ENCODE data around the gene SMOC2.
"Not testable (repeated sequence)": the region's sequence is repeated elsewhere in the genome, so short reads cannot be mapped to it uniquely, and the experiment has no call there.

Gene SMOC2

GRCh38 chr6:168602576-168602975 is 161.6 kb downstream of the SMOC2 start:
- Histone ChIP-seq H3K36me3 (ENCODE audit: control insufficient read depth, insufficient read depth, low read length) (no peaks in the 10 kb centered on the region), H3K27me3 (ENCODE audit: control insufficient read depth, insufficient read depth, low read length) (no peaks in the 10 kb centered on the region), H3K9ac (ENCODE audit: low read length) (no peak overlapping the region), H3K9me3 (ENCODE audit: control insufficient read depth, insufficient read depth, low read depth, low read length) (no peaks in the 10 kb centered on the region), H3K4me3 (ENCODE audit: low read depth, low read length) (no peak overlapping the region), H3K4me1 (ENCODE audit: control insufficient read depth, insufficient read depth, low read length) (peaks cover 4% of the 10 kb centered on the region; the same call in 1 of the 2 replicates), H3K27ac (ENCODE audit: low read depth, low read length) (no peak overlapping the region)

DNA sequence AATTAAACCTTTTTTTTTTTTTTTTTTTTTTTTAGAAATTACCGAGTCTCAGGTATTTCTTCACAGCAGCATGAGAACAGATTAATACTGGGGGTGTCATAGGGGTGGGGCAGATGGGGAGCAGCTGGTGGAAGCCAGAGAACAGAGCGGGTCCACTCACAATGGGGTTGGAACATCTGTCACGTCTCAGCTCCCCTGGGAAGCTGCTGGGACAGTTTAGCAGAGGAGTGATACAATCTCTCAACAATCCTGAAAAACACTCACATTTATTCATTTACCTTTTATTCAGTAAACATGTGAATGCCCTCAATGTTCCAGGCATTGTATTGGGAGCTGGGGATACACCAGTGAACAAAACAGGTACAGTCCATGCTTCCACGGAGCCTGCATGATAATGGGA is 162.2 kb downstream of the SMOC2 start:
- no peak overlapping the region for H3K27ac ChIP-seq (ENCODE audit: low read depth, low read length)
- H3K36me3 ChIP-seq (ENCODE audit: control insufficient read depth, insufficient read depth, low read length): no peaks in the 10 kb centered on the region
- H3K4me1 ChIP-seq (ENCODE audit: control insufficient read depth, insufficient read depth, low read length): peaks cover 8% of the 10 kb centered on the region; the same call in 1 of the 2 replicates
- no peak overlapping the region for H3K4me3 ChIP-seq (ENCODE audit: low read depth, low read length)
- H3K9me3 ChIP-seq (ENCODE audit: control insufficient read depth, insufficient read depth, low read depth, low read length): no peaks in the 10 kb centered on the region
- no peaks in the 10 kb centered on the region for H3K27me3 ChIP-seq (ENCODE audit: control insufficient read depth, insufficient read depth, low read length)
- no peak overlapping the region for H3K9ac ChIP-seq (ENCODE audit: low read length)

DNA sequence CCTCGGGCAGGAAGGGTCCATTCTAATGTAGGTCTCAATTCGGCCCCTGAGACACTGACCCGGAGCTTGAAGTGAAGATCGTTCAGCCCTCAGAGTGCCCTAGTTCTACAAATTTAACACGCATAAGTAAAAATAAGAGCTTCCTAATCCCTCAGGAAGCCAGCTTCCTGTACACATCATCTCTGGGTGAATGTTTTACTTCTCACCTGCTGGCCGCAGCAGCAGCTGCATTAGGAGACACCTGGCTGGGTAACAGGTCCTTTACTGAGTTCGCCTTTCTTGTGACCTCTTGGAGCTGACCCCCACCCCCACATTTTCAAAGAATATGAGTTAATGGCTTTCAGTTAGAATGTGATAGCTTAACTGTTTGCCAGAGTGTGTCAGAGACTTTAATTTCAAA is 165.0 kb downstream of the SMOC2 start:
- no peaks in the 10 kb centered on the region for H3K36me3 ChIP-seq (ENCODE audit: control insufficient read depth, insufficient read depth, low read length)
- H3K4me1 ChIP-seq (ENCODE audit: control insufficient read depth, insufficient read depth, low read length): peaks cover 8% of the 10 kb centered on the region; the same call in 1 of the 2 replicates
- H3K27ac ChIP-seq (ENCODE audit: low read depth, low read length): no peak overlapping the region
- H3K27me3 ChIP-seq (ENCODE audit: control insufficient read depth, insufficient read depth, low read length): no peaks in the 10 kb centered on the region
- H3K9me3 ChIP-seq (ENCODE audit: control insufficient read depth, insufficient read depth, low read depth, low read length): no peaks in the 10 kb centered on the region
- no peak overlapping the region for H3K4me3 ChIP-seq (ENCODE audit: low read depth, low read length)
- no peak overlapping the region for H3K9ac ChIP-seq (ENCODE audit: low read length)

DNA sequence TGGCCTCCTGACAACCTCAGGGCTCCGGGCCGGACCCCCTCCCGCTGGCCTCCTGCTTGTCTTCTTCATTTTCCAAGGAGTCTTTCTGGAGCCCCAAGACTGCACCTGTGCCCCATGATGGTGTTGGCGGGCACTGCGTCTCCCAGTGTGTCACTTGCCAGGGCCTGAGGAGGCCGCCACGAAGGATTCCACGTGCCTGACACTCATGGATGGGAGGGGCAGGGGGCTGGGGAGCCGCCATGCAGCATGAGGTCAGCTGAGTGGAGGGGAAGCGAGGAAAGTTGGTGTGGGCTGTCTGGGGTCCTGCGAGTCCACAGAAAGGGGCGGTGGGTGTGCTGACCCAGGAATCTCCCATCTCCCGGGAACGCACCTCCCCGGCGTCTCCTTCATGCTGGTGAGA is 165.7 kb downstream of the SMOC2 start:
- H3K27ac ChIP-seq (ENCODE audit: low read depth, low read length): no peak overlapping the region
- 0 out of 2 replicates have a peak, but pooled peaks cover 2% of the 10 kb centered on the region for H3K9me3 ChIP-seq (ENCODE audit: control insufficient read depth, insufficient read depth, low read depth, low read length)
- peaks cover 8% of the 10 kb centered on the region; the same call in 1 of the 2 replicates for H3K4me1 ChIP-seq (ENCODE audit: control insufficient read depth, insufficient read depth, low read length)

GRCh38 chr6:168607272-168608112 is 166.5 kb downstream of the SMOC2 start:
- no peak overlapping the region for H3K4me3 ChIP-seq (ENCODE audit: low read depth, low read length)
- 0 out of 2 replicates have a peak, but pooled peaks cover 3% of the 10 kb centered on the region for H3K9me3 ChIP-seq (ENCODE audit: control insufficient read depth, insufficient read depth, low read depth, low read length)
- no peak overlapping the region for H3K27ac ChIP-seq (ENCODE audit: low read depth, low read length)
- H3K4me1 ChIP-seq (ENCODE audit: control insufficient read depth, insufficient read depth, low read length): peaks cover 8% of the 10 kb centered on the region; the same call in 1 of the 2 replicates
- no peak overlapping the region for H3K9ac ChIP-seq (ENCODE audit: low read length)
- no peaks in the 10 kb centered on the region for H3K36me3 ChIP-seq (ENCODE audit: control insufficient read depth, insufficient read depth, low read length)
- no peaks in the 10 kb centered on the region for H3K27me3 ChIP-seq (ENCODE audit: control insufficient read depth, insufficient read depth, low read length)

More for the DNA sequence above, 165.7 kb downstream of the SMOC2 start:
- H3K36me3 ChIP-seq (ENCODE audit: control insufficient read depth, insufficient read depth, low read length): no peaks in the 10 kb centered on the region
- H3K27me3 ChIP-seq (ENCODE audit: control insufficient read depth, insufficient read depth, low read length): no peaks in the 10 kb centered on the region
- H3K9ac ChIP-seq (ENCODE audit: low read length): no peak overlapping the region
- H3K4me3 ChIP-seq (ENCODE audit: low read depth, low read length): no peak overlapping the region

GRCh38 chr6:168608113-168608400 is 167.1 kb downstream of the SMOC2 start:
- no peak overlapping the region for H3K27ac ChIP-seq (ENCODE audit: low read depth, low read length)
- H3K36me3 ChIP-seq (ENCODE audit: control insufficient read depth, insufficient read depth, low read length): no peaks in the 10 kb centered on the region
- no peak overlapping the region for H3K9ac ChIP-seq (ENCODE audit: low read length)
- peaks cover 8% of the 10 kb centered on the region; the same call in 1 of the 2 replicates for H3K4me1 ChIP-seq (ENCODE audit: control insufficient read depth, insufficient read depth, low read length)
- H3K9me3 ChIP-seq (ENCODE audit: control insufficient read depth, insufficient read depth, low read depth, low read length): 0 out of 2 replicates have a peak, but pooled peaks cover 6% of the 10 kb centered on the region
- H3K4me3 ChIP-seq (ENCODE audit: low read depth, low read length): no peak overlapping the region
- no peaks in the 10 kb centered on the region for H3K27me3 ChIP-seq (ENCODE audit: control insufficient read depth, insufficient read depth, low read length)

GRCh38 chr6:168609026-168609685 is 168.2 kb downstream of the SMOC2 start:
- Histone ChIP-seq H3K9me3 (ENCODE audit: control insufficient read depth, insufficient read depth, low read depth, low read length) (peaks cover 10% of the 10 kb centered on the region; the same call in 1 of the 2 replicates), H3K9ac (ENCODE audit: low read length) (no peak overlapping the region), H3K27me3 (ENCODE audit: control insufficient read depth, insufficient read depth, low read length) (no peaks in the 10 kb centered on the region), H3K4me1 (ENCODE audit: control insufficient read depth, insufficient read depth, low read length) (peaks cover 8% of the 10 kb centered on the region; the same call in 1 of the 2 replicates), H3K4me3 (ENCODE audit: low read depth, low read length) (no peak overlapping the region), H3K36me3 (ENCODE audit: control insufficient read depth, insufficient read depth, low read length) (no peaks in the 10 kb centered on the region), H3K27ac (ENCODE audit: low read depth, low read length) (no peak overlapping the region)

DNA sequence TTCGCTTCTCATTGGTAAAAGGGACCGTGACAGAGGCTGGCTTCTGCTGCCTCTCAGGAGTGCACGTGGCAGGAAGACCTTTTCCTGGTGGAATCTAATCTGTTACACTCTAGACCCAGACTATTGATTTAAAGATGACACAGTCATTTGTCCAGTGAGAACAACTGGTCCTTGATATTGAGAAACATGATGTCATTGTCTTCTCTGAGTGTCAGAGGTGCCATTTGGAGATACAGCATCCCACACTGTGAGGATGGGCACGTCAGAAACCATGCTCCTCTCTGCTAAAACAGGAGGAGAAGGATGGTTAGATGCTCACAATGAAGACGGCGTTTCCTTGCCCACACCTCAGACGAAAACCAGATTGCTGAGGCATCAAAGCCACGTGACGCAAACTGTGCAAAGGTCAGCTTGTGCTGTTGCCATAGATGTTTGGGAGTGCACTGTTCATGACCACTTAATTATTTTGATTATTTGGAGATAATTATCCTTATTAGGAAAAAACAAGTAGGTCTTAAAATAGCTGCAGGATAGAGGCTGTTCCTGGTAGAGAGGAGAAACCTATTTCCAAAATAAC is 169.0 kb downstream of the SMOC2 start:
- Histone ChIP-seq H3K36me3 (ENCODE audit: control insufficient read depth, insufficient read depth, low read length) (no peaks in the 10 kb centered on the region), H3K4me1 (ENCODE audit: control insufficient read depth, insufficient read depth, low read length) (peaks cover 8% of the 10 kb centered on the region; the same call in 1 of the 2 replicates), H3K4me3 (ENCODE audit: low read depth, low read length) (no peak overlapping the region), H3K27ac (ENCODE audit: low read depth, low read length) (no peak overlapping the region), H3K9ac (ENCODE audit: low read length) (no peak overlapping the region), H3K27me3 (ENCODE audit: control insufficient read depth, insufficient read depth, low read length) (no peaks in the 10 kb centered on the region), H3K9me3 (ENCODE audit: control insufficient read depth, insufficient read depth, low read depth, low read length) (peaks cover 10% of the 10 kb centered on the region; the same call in 1 of the 2 replicates)

- H3K9ac ChIP-seq (ENCODE audit: low read length); H3K4me1 ChIP-seq (ENCODE audit: control insufficient read depth, insufficient read depth, low read length); H3K9me3 ChIP-seq (ENCODE audit: control insufficient read depth, insufficient read depth, low read depth, low read length); H3K27me3 ChIP-seq (ENCODE audit: control insufficient read depth, insufficient read depth, low read length); H3K27ac ChIP-seq (ENCODE audit: low read depth, low read length); H3K36me3 ChIP-seq (ENCODE audit: control insufficient read depth, insufficient read depth, low read length); H3K4me3 ChIP-seq (ENCODE audit: low read depth, low read length): not testable (repeated sequence)
Observed at GRCh38 chr6:168610966-168611365, 170.0 kb downstream of the SMOC2 start.

DNA sequence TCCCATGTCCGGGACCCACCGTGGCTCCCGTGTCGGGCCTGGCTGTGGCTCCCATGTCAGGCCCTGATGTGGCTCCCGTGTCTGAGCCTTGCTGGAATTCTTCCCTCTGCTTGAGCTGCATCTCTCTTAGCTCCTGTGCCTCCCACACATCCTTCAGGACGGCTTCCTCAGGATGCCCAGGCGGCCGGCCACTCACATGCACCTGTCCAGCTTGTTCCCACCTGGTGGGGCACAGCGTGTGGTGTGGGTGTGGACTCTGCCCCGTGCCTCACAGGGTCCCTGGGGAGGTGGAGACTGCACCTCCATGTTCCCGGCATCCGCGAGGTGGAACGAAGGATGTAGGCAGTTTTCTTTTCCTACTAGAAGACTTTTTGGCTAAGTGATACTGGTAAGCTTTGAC is 170.7 kb downstream of the SMOC2 start:
- Histone ChIP-seq H3K27me3 (ENCODE audit: control insufficient read depth, insufficient read depth, low read length) (no peaks in the 10 kb centered on the region), H3K4me1 (ENCODE audit: control insufficient read depth, insufficient read depth, low read length) (peaks cover 8% of the 10 kb centered on the region; the same call in 1 of the 2 replicates), H3K27ac (ENCODE audit: low read depth, low read length) (no peak overlapping the region), H3K9ac (ENCODE audit: low read length) (no peak overlapping the region), H3K4me3 (ENCODE audit: low read depth, low read length) (no peak overlapping the region), H3K9me3 (ENCODE audit: control insufficient read depth, insufficient read depth, low read depth, low read length) (peaks cover 11% of the 10 kb centered on the region; the same call in 1 of the 2 replicates), H3K36me3 (ENCODE audit: control insufficient read depth, insufficient read depth, low read length) (no peaks in the 10 kb centered on the region)

DNA sequence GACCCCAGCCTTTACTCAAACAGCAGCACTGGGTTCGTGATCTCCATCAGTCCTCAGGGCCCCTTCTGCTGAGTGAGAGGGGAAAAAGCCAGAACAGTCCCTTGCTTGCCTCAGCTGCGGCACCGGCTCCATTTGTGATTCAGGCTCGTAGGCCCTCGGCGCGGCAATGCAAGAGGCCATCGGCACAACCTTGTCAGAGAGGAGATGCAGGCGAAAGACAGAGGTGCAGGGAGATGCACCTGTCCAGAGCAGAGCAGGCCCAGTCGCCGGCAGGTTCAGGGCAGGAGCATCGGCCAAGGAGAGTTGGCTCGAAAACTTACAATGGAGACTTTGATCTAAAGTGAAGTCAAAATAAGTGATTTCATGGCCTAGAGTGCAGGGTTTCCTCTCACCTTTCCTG is 171.6 kb downstream of the SMOC2 start:
- Histone ChIP-seq H3K9ac (ENCODE audit: low read length) (no peak overlapping the region), H3K4me1 (ENCODE audit: control insufficient read depth, insufficient read depth, low read length) (peaks cover 3% of the 10 kb centered on the region; the same call in 1 of the 2 replicates), H3K4me3 (ENCODE audit: low read depth, low read length) (no peak overlapping the region), H3K36me3 (ENCODE audit: control insufficient read depth, insufficient read depth, low read length) (no peaks in the 10 kb centered on the region), H3K27ac (ENCODE audit: low read depth, low read length) (no peak overlapping the region), H3K9me3 (ENCODE audit: control insufficient read depth, insufficient read depth, low read depth, low read length) (peaks cover 11% of the 10 kb centered on the region; the same call in 1 of the 2 replicates), H3K27me3 (ENCODE audit: control insufficient read depth, insufficient read depth, low read length) (no peaks in the 10 kb centered on the region)

Measured in HUES6 (cell line).